ENCODE data around the gene COA8.

COA8 gene

GRCh38 chr14:103543140-103543539 is 19.6 kb upstream of the COA8 start:
- 87% methylated on average over 9 of the region's 10 CpGs for WGBS
- peaks cover 52% of the 10 kb centered on the region for H3K4me1 ChIP-seq (ENCODE audit: control insufficient read depth, insufficient read depth, low read depth, low read length)
- no peak overlapping the region for H3K4ac ChIP-seq (ENCODE audit: low read depth in 1 of 2, low read length in 2 of 2)
- no peak overlapping the region for H2BK5ac ChIP-seq (ENCODE audit: low read depth, low read length, poor library complexity, severe bottlenecking)
- H3K14ac ChIP-seq (ENCODE audit: low read length in 2 of 2), result no peak overlapping the region
- no peak overlapping the region for H2BK12ac ChIP-seq (ENCODE audit: low read length in 2 of 2)
- H3K36me3 ChIP-seq (ENCODE audit: control insufficient read depth in 1 of 2, insufficient read depth in 2 of 2, low read depth in 1 of 2, low read length in 2 of 2), result peaks cover 0 to 4% of the 10 kb centered on the region in 2 experiments
- H2AFZ ChIP-seq (ENCODE audit: low read depth, low read length), result no peak overlapping the region
- no peak overlapping the region for H2BK120ac ChIP-seq (ENCODE audit: low read depth, low read length)
- no peak overlapping the region for H3K4me3 ChIP-seq (ENCODE audit: insufficient read depth in 1 of 2, low read depth in 1 of 2, low read length in 2 of 2)
- no peak overlapping the region for H2BK15ac ChIP-seq (ENCODE audit: low read depth, poor library complexity, severe bottlenecking)
- H3K9ac ChIP-seq (ENCODE audit: low read length), result peak overlapping the region; percentile 48
- H2AK5ac ChIP-seq (ENCODE audit: low read length, severe bottlenecking), result no peak overlapping the region
- H3K4me2 ChIP-seq (ENCODE audit: low read length, poor library complexity, severe bottlenecking), result no peak overlapping the region
- no peak overlapping the region for H4K91ac ChIP-seq (ENCODE audit: low read length)
- no peaks in the 10 kb centered on the region for H3K79me1 ChIP-seq (replicated peaks; ENCODE audit: low read length, poor library complexity, severe bottlenecking)
- no peaks in the 10 kb centered on the region for H3K9me3 ChIP-seq (ENCODE audit: control insufficient read depth, low read length)
- no peak overlapping the region for H4K8ac ChIP-seq (ENCODE audit: low read length)
- H3K23ac ChIP-seq (ENCODE audit: low read length in 2 of 2), result no peak overlapping the region
- no peak for DNase-seq
- H3K18ac ChIP-seq (ENCODE audit: low read depth in 1 of 2, low read length in 2 of 2), result no peak overlapping the region
- no peaks in the 10 kb centered on the region for H3K27me3 ChIP-seq (ENCODE audit: control insufficient read depth in 1 of 2, insufficient read depth in 1 of 2, low read length in 2 of 2)
- H3K27ac ChIP-seq (ENCODE audit: low read length, poor library complexity, severe bottlenecking), result no peak overlapping the region

GRCh38 chr14:103543721-103544387 is 18.9 kb upstream of the COA8 start:
- Histone ChIP-seq H3K4me1 (ENCODE audit: control insufficient read depth, insufficient read depth, low read depth, low read length) (peaks cover 48% of the 10 kb centered on the region), H2BK15ac (ENCODE audit: low read depth, poor library complexity, severe bottlenecking) (no peak overlapping the region), H3K27ac (ENCODE audit: low read length, poor library complexity, severe bottlenecking) (no peak overlapping the region), H3K23ac (ENCODE audit: low read length in 2 of 2) (no peak overlapping the region), H4K8ac (ENCODE audit: low read length) (no peak overlapping the region), H3K14ac (ENCODE audit: low read length in 2 of 2) (no peak overlapping the region), H3K9ac (ENCODE audit: low read length) (peak overlapping the region; percentile 26), H3K36me3 (ENCODE audit: control insufficient read depth in 1 of 2, insufficient read depth in 2 of 2, low read depth in 1 of 2, low read length in 2 of 2) (peaks cover 0 to 8% of the 10 kb centered on the region in 2 experiments), H2AFZ (ENCODE audit: low read depth, low read length) (no peak overlapping the region), H2BK5ac (ENCODE audit: low read depth, low read length, poor library complexity, severe bottlenecking) (no peak overlapping the region), H3K4me2 (ENCODE audit: low read length, poor library complexity, severe bottlenecking) (no peak overlapping the region), H2AK5ac (ENCODE audit: low read length, severe bottlenecking) (no peak overlapping the region), H4K91ac (ENCODE audit: low read length) (peak overlapping the region; percentile 23), H3K9me3 (ENCODE audit: control insufficient read depth, low read length) (no peaks in the 10 kb centered on the region), H3K27me3 (ENCODE audit: control insufficient read depth in 1 of 2, insufficient read depth in 1 of 2, low read length in 2 of 2) (no peaks in the 10 kb centered on the region), H2BK120ac (ENCODE audit: low read depth, low read length) (no peak overlapping the region), H3K4ac (ENCODE audit: low read depth in 1 of 2, low read length in 2 of 2) (no peak overlapping the region), H2BK12ac (ENCODE audit: low read length in 2 of 2) (peak overlapping the region in 1 of 2 experiments; percentile 11), H3K4me3 (ENCODE audit: insufficient read depth in 1 of 2, low read depth in 1 of 2, low read length in 2 of 2) (no peak overlapping the region), H3K18ac (ENCODE audit: low read depth in 1 of 2, low read length in 2 of 2) (peak overlapping the region in 1 of 2 experiments; percentile 11), H3K79me1 (replicated peaks; ENCODE audit: low read length, poor library complexity, severe bottlenecking) (peaks cover 5% of the 10 kb centered on the region)
- DNase-seq, result no peak
- 91% methylated on average over 19 of the region's 19 CpGs for WGBS

GRCh38 chr14:103544388-103545218 is 18.2 kb upstream of the COA8 start:
- no peak overlapping the region for H3K18ac ChIP-seq (ENCODE audit: low read depth in 1 of 2, low read length in 2 of 2)
- H3K4me2 ChIP-seq (ENCODE audit: low read length, poor library complexity, severe bottlenecking), result no peak overlapping the region
- no peak overlapping the region for H2BK5ac ChIP-seq (ENCODE audit: low read depth, low read length, poor library complexity, severe bottlenecking)
- no peak overlapping the region for H2AK5ac ChIP-seq (ENCODE audit: low read length, severe bottlenecking)
- no peak overlapping the region for H3K14ac ChIP-seq (ENCODE audit: low read length in 2 of 2)
- no peak overlapping the region for H3K9ac ChIP-seq (ENCODE audit: low read length)
- no peak overlapping the region for H2AFZ ChIP-seq (ENCODE audit: low read depth, low read length)
- no peaks in the 10 kb centered on the region for H3K27me3 ChIP-seq (ENCODE audit: control insufficient read depth in 1 of 2, insufficient read depth in 1 of 2, low read length in 2 of 2)
- peaks cover 51% of the 10 kb centered on the region for H3K4me1 ChIP-seq (ENCODE audit: control insufficient read depth, insufficient read depth, low read depth, low read length)
- H3K23ac ChIP-seq (ENCODE audit: low read length in 2 of 2), result no peak overlapping the region
- H3K4ac ChIP-seq (ENCODE audit: low read depth in 1 of 2, low read length in 2 of 2), result no peak overlapping the region
- no peak overlapping the region for H2BK12ac ChIP-seq (ENCODE audit: low read length in 2 of 2)
- 91% methylated on average over 35 of the region's 35 CpGs for WGBS
- H2BK15ac ChIP-seq (ENCODE audit: low read depth, poor library complexity, severe bottlenecking), result no peak overlapping the region
- H3K9me3 ChIP-seq (ENCODE audit: control insufficient read depth, low read length), result no peaks in the 10 kb centered on the region
- no peak overlapping the region for H3K4me3 ChIP-seq (ENCODE audit: insufficient read depth in 1 of 2, low read depth in 1 of 2, low read length in 2 of 2)
- no peak overlapping the region for H4K8ac ChIP-seq (ENCODE audit: low read length)
- no peak overlapping the region for H4K91ac ChIP-seq (ENCODE audit: low read length)
- no peak overlapping the region for H3K27ac ChIP-seq (ENCODE audit: low read length, poor library complexity, severe bottlenecking)
- H3K36me3 ChIP-seq (ENCODE audit: control insufficient read depth in 1 of 2, insufficient read depth in 2 of 2, low read depth in 1 of 2, low read length in 2 of 2), result peaks cover 0 to 10% of the 10 kb centered on the region in 2 experiments
- peaks cover 12% of the 10 kb centered on the region for H3K79me1 ChIP-seq (replicated peaks; ENCODE audit: low read length, poor library complexity, severe bottlenecking)
- no peak for DNase-seq
- no peak overlapping the region for H2BK120ac ChIP-seq (ENCODE audit: low read depth, low read length)

- Histone ChIP-seq H3K79me1 (replicated peaks; ENCODE audit: low read length, poor library complexity, severe bottlenecking) (peaks cover 15% of the 10 kb centered on the region), H3K27me3 (ENCODE audit: control insufficient read depth in 1 of 2, insufficient read depth in 1 of 2, low read length in 2 of 2) (no peaks in the 10 kb centered on the region), H2AFZ (ENCODE audit: low read depth, low read length) (no peak overlapping the region), H3K4me3 (ENCODE audit: insufficient read depth in 1 of 2, low read depth in 1 of 2, low read length in 2 of 2) (no peak overlapping the region), H3K27ac (ENCODE audit: low read length, poor library complexity, severe bottlenecking) (no peak overlapping the region), H2AK5ac (ENCODE audit: low read length, severe bottlenecking) (no peak overlapping the region), H3K4me2 (ENCODE audit: low read length, poor library complexity, severe bottlenecking) (no peak overlapping the region), H3K4me1 (ENCODE audit: control insufficient read depth, insufficient read depth, low read depth, low read length) (peaks cover 54% of the 10 kb centered on the region), H3K9ac (ENCODE audit: low read length) (no peak overlapping the region), H3K18ac (ENCODE audit: low read depth in 1 of 2, low read length in 2 of 2) (no peak overlapping the region), H3K23ac (ENCODE audit: low read length in 2 of 2) (no peak overlapping the region), H3K9me3 (ENCODE audit: control insufficient read depth, low read length) (no peaks in the 10 kb centered on the region), H3K36me3 (ENCODE audit: control insufficient read depth in 1 of 2, insufficient read depth in 2 of 2, low read depth in 1 of 2, low read length in 2 of 2) (peaks cover 0 to 10% of the 10 kb centered on the region in 2 experiments), H3K14ac (ENCODE audit: low read length in 2 of 2) (no peak overlapping the region), H4K8ac (ENCODE audit: low read length) (no peak overlapping the region), H2BK12ac (ENCODE audit: low read length in 2 of 2) (no peak overlapping the region), H4K91ac (ENCODE audit: low read length) (no peak overlapping the region), H2BK120ac (ENCODE audit: low read depth, low read length) (no peak overlapping the region), H3K4ac (ENCODE audit: low read depth in 1 of 2, low read length in 2 of 2) (no peak overlapping the region), H2BK15ac (ENCODE audit: low read depth, poor library complexity, severe bottlenecking) (no peak overlapping the region), H2BK5ac (ENCODE audit: low read depth, low read length, poor library complexity, severe bottlenecking) (no peak overlapping the region)
- DNase-seq, result no peak
- WGBS, result 88% methylated on average over 29 of the region's 29 CpGs
Measured at GRCh38 chr14:103545219-103545914, 17.4 kb upstream of the COA8 start.

Measured in mesenchymal stem cell (in vitro differentiated cells and primary cell).